NCI-H526 treated with DMSO at 0.1 percent for 48 hours (cell line): ENCODE measurements around the gene ZNF397.
"Not testable (repeated sequence)": the region's sequence is repeated elsewhere in the genome, so short reads cannot be mapped to it uniquely, and the experiment has no call there.

ENCODE experiments used
- DNase-seq: peaks from one replicate; lab custom pipeline; 2025; lab: John Stamatoyannopoulos, UW

ZNF397 gene

GRCh38 chr18:35240664-35241447 is at the start of gene ZNF397:
TSS of gene ZNF397 (plus strand) at chr18:35241034. CDS start at chr18:35242471, 1,437 bp downstream.
- DNase-seq: peak; percentile 81

- no peak for DNase-seq
Measured at GRCh38 chr18:35191698-35192025, 49.2 kb upstream of the ZNF397 start.

DNA sequence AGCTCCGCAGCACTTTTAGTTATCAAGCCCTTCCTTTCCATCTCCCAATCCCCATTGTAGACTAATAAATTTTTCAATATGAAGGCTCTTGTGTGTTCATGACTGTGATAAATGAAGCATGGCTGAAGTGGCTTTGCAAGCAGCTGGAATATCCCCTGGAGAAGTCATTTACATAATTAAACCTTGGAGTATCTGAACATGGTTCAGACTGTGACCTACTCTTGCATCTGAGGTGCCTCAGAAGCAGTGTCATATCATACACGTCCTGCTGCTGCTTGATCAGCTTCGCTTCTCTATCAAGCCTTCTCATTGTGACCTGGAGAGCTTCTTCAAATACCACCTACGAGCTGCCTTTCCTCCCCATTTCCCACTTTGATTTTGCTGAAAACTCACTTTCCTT is 48.4 kb upstream of the ZNF397 start:
- DNase-seq: no peak

GRCh38 chr18:35193316-35193715 is 47.5 kb upstream of the ZNF397 start:
- no peak for DNase-seq

DNA sequence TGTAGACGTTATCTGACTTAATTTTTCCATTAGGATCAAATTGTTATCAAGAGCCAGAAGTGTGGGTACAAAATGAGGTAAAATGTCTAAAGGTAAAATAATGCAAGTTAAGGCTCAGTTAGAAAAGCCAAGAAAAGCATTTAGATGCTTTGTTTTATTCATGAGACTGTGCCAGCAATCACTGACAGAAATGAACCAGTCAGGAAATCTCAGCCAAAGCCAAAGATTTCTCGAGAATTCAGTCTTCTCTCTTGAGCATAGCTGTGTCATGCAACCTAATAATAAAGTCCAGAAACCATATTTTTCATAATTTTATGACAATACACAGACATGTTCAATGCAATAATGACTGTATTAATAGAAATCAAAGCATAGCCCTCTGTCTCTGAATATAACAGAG is 43.5 kb upstream of the ZNF397 start:
- no peak for DNase-seq

DNA sequence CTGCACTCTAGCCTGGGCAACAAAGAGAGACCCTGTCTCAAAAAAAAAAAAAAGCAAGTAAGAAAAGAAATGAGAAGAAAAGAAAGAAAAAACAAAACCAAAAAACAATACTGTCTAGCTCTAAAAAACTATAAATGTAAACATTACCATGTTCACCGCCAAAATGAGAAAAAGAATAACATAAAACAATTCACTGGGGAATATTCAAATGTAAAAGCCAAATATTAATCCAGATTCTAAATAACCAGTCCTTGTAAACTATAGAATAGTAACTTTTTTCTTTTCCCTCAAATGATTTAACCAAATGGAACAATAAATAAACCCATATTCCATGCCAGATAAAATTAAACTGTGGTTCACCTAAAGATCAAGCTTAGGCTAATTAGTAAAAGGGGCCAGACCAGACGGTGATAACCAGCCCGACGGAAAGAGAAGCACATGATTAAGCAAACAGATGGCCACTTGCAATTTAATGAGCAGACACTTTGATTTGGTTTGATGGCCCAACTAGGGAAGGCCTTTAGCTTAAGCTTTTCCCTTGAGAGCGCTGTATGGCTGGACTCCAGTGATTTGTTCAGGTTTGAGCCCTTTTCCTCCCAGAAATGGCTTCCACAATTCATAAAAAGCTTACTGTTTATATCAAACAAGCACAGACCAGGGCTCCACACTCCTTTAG is 39.4 kb upstream of the ZNF397 start:
- no peak for DNase-seq

DNA sequence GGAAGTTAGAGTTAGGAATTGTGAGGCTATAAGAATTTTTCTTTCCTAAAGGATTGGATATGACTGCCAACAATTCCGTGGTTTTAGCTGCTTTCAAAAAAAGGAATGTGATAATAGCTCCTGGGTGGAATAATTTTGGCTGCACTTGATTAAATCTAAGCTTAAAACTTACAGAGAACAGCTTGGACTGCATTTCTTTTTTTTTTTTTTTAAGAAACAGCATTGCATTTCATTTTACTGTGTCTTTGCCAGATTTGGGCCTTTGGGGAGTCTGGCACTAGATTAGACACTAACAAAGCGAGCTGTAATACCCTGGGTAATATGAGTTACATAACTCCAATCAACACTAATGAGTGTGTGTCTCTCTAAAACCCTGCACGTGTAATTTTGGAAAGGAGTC is 37.8 kb upstream of the ZNF397 start:
- no peak for DNase-seq

GRCh38 chr18:35205199-35205712 is 35.6 kb upstream of the ZNF397 start:
- DNase-seq: no peak

DNA sequence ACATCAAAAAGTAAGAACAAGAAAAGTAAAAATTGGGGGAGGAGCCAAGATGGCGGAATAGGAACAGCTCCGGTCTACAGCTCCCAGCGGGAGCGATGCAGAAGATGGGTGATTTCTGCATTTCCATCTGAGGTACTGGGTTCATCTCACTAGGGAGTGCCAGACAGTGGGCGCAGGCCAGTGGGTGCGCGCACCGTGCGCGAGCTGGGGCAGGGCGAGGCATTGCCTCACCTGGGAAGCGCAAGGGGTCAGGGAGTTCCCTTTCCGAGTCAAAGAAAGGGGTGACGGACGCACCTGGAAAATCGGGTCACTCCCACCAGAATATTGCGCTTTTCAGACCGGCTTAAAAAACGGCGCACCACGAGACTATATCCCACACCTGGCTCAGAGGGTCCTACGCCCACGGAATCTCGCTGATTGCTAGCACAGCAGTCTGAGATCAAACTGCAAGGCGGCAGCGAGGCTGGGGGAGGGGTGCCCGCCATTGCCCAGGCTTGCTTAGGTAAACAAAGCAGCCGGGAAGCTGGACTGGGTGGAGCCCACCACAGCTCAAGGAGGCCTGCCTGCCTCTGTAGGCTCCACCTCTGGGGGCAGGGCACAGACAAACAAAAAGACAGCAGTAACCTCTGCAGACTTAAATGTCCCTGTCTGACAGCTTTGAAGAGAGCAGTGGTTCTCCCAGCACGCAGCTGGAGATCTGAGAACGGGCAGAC is 34.9 kb upstream of the ZNF397 start:
- DNase-seq: not testable (repeated sequence)

GRCh38 chr18:35215026-35215425 is 25.8 kb upstream of the ZNF397 start:
- no peak for DNase-seq

- DNase-seq: not testable (repeated sequence)
Measured at GRCh38 chr18:35216611-35217010, 24.2 kb upstream of the ZNF397 start.

GRCh38 chr18:35219331-35219730 is 21.5 kb upstream of the ZNF397 start:
- DNase-seq: not testable (repeated sequence)

- no peak for DNase-seq
Measured at GRCh38 chr18:35220424-35220823, 20.4 kb upstream of the ZNF397 start.

- DNase-seq: no peak
Measured at GRCh38 chr18:35223797-35224196, 17.0 kb upstream of the ZNF397 start.

DNA sequence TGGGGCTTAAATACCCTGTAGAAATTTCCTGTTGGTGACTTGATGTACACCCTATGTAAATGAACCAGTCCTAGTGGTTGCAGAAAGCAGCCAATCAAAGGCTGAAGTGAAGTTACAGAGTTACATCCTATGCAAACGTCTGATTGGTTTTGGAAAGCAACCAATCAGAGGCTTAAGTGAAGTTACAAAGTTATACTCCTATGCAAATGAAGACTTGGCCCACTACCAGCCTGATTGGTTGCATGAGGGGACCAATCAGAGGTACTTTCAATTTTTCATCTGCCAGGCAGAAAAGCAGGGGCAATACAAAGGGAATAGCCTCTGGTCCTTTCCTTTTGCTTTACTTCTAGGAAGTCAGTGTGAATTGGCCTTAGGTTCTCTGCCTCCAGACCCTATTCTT is 13.6 kb upstream of the ZNF397 start:
- DNase-seq: no peak

GRCh38 chr18:35231052-35231451 is 9.8 kb upstream of the ZNF397 start:
- peak; percentile 33 for DNase-seq

- no peak for DNase-seq
Measured at GRCh38 chr18:35236571-35237363, 4.1 kb upstream of the ZNF397 start.

DNA sequence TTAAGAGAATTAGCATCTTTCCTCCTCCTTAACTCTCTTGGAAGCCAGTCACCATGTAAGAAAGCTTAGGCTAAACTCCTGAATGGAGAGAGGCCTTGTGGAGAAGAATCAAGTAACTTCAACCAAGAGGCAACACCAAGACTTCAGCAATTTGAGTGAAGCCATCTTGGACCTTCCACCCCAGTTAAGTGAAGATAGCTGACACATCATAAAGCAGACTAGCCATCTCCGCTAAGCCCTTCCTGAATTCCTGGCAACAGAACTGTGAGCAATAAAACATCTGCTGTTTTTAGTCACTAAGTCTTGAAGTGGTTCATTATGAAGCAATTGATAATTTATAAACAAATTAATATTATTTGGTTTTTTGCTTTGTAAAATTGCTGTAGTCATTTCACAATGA is 1.5 kb upstream of the ZNF397 start:
- DNase-seq: no peak

DNA sequence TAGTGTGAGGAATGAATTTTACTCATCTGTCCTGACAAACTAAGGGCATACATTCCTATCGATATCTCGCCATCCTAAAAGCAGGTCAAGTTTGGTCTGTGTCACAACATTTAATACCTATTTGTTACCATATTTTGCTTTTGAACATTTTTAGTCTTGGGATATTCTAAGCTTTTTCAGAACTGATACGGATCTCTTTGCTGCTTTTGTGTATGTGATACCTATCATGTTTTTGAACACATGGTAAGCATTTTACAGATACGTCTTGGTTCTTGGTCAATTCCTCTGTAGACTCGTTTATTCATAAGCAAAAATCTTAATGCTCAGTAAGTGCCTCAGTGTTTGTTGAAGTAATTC is 592 bp downstream of the ZNF397 start:
- DNase-seq: no peak

DNA sequence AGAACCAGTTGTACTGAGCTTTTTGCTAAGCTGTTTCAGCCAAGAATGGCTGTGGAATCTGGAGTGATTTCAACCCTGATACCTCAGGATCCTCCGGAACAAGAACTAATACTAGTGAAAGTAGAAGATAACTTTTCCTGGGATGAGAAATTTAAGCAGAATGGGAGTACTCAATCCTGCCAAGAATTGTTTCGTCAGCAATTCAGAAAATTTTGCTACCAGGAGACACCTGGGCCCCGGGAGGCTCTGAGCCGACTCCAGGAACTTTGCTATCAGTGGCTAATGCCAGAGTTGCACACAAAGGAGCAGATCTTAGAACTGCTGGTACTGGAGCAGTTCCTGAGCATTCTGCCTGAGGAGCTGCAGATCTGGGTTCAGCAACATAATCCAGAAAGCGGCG is 1.6 kb downstream of the ZNF397 start:
- no peak for DNase-seq

DNA sequence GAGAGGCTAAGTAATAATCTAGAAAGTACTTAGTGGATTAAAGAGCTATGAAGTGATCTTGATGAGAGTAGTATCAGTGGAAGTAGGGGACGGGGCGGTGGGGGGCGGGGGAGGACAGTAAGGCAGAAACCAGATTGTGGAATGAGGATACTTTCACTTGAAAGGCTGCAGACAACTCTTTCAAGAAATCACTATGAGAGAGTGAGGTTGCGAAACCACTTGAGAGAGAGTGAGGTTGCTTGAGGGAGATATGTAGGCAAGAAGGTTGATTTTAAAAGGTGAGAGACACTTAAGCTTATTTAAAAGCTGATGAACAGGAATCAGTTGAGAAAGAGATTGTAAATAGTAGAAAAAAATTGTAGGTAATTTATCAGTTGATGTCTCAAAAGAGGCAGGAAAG is 3.8 kb downstream of the ZNF397 start:
- DNase-seq: no peak

GRCh38 chr18:35245719-35246317 is 5.0 kb downstream of the ZNF397 start:
- DNase-seq: no peak
